ENCODE results near the gene ATP6V1F.
A peak's percentile ranks its signal among the peaks of the same experiment; 100 is the strongest.

Gene ATP6V1F

DNA sequence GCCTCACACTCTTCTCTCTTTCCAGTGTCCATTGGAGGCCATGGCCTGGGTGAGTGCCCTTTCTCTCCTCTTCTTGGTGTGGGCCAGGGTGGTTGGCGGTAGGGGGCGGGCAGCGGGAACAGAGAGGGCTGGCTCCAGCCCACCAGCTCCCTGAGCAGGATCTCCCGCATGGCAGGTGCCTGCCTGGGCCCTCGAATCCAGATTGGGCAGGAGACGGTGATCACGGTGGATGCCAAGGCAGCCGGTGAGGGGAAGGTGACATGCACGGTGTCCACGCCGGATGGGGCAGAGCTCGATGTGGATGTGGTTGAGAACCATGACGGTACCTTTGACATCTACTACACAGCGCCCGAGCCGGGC, 13.5 kb upstream of the ATP6V1F start:
- no peak for DNase-seq

GRCh38 chr7:128849804-128850490, 12.7 kb upstream of the ATP6V1F start:
- no peak for DNase-seq

GRCh38 chr7:128852537-128853254, 10.0 kb upstream of the ATP6V1F start:
- no peak for DNase-seq

- DNase-seq: no peak
Observed at GRCh38 chr7:128853799-128854198, 8.9 kb upstream of the ATP6V1F start.

DNA sequence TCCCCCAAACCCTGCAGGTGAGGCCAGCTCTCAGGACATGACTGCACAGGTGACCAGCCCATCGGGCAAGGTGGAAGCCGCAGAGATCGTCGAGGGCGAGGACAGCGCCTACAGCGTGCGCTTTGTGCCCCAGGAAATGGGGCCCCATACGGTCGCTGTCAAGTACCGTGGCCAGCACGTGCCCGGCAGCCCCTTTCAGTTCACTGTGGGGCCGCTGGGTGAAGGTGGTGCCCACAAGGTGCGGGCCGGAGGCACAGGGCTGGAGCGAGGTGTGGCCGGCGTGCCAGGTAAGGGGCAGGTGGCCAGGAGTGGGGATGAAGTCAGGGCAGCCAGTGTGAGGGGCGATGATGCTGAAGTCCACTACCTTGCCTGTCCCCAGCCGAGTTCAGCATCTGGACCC, 8.3 kb upstream of the ATP6V1F start:
- DNase-seq: no peak

DNA sequence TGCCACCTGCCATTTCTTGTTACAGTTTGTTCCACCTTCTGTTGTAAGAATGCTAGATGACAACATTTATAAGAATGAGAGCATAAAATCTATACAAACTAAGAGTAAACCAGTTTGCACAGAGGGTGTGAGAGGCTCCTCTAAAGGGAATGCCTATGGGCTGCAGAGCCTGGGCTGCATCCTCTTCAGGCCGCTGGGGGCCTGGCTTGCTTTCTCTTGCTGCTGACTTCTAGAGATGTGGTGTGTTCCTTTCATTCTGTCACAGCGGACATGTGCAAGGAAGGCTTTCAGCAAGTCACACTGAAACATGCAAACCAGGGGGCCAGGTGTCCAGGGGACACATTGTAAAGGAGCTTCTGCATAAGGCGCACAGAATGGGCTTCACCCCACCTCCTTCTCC, 7.1 kb upstream of the ATP6V1F start:
- no peak for DNase-seq

DNA sequence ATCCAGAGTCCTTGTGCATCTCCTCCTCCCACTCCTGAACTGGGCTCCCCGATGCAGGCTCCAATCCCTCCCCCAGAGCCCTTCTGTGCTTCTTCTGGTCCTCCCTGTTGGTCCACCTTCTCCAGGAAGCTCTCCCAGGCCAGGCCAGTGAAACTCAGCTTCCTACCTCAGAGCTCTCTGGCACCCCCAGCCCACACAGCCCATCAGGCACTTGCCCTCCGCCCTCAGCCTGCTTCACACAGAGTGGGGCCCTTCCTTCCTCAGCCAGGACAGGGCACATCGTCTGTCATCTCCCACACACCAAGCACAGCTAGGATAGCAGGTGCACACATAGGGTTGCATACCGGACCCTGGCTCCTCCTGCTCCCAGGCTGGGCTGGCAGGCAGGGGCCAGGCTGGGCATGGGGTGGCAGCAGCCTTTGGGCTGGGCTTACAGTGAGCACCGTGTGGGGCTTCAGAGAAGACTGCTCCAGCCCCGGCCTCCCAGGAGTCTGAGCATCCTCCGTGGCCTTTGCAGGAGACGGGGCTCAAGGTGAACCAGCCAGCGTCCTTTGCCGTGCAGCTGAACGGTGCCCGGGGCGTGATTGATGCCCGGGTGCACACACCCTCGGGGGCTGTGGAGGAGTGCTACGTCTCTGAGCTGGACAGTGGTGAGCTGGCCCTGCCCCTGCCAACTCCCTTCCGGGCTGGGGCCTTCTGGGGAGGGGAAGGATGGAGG, 6.5 kb upstream of the ATP6V1F start:
- no peak for DNase-seq

DNA sequence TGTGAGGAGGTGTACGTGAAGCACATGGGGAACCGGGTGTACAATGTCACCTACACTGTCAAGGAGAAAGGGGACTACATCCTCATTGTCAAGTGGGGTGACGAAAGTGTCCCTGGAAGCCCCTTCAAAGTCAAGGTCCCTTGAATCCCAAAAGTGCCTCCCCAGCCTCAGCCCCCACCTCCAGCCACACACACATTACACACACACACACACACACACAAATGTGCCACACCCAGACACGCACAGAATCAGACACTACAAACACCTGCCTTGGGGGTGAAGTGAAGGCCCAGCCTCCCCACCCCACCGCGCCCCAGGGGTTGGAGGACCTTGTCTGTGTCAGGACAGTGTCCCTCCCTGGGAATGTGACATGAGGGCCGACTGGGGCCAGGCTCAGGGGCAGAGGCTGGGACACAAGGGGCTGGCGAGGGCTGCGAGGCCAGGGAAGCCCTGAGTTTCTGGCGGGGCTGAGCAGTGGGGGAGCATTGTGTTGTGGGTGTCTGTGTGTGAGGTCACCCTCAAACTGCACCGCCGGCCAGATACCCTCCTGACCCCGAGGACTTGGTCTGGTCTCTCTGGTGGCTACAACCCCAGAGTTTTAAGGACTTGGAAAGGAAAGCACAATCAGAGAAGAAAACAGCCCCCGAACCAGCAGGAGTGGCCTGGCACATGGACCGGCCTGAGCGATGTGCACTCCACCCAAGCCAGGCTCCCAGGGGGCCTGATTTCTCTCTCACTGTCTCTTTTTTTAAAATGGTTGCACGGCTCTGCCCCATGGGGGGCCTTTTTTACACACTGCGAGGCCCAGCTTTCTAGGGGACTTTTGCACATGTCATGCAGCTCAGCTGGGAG, 4.0 kb upstream of the ATP6V1F start:
- no peak for DNase-seq

DNA sequence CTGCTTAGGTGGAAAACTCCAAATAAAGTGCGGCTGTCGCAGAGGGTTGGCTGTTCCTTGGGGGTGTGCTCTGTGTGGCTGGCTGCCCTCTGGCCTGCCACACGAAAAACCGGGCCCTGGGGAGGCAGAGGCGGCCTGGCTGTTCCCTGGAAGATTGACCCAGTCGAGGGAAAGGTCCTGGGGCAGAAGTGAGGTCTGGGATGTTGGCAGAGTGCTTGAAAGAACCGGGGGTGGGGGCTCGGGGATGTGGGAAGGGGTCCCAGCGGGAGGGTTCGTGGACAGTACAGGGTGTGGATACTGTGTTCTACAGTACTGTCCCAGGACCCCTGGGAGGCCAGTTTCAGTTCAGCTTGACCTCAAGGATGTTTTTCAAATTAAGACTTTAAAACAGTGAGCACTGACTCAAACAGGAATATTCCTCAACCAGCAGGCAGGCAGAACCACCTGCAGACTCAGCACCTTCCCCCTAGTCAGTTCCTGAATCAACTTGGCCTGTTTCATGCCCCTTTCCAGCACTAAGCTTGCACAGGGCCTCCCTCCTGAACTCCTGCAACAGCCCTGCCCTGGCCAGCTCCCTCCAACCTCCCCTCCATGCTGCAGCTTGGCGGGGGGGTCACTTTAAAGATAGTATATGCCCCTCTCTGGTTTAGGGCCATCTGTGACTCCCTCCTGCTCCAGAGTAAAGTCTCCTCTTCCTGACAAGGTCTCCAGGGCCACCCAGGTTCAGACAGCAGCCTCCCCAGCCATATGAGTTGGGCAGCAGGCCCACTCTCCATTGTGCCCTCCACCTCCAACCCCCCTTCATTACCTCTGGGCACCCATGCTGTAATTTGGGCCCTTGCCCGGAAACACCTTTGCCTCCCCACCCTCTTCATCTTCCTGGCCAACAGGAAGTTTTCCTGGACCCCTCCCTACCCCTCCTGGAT, 3.2 kb upstream of the ATP6V1F start:
- DNase-seq: no peak

- DNase-seq: no peak
Observed at GRCh38 chr7:128860158-128861073, 2.2 kb upstream of the ATP6V1F start.

DNA sequence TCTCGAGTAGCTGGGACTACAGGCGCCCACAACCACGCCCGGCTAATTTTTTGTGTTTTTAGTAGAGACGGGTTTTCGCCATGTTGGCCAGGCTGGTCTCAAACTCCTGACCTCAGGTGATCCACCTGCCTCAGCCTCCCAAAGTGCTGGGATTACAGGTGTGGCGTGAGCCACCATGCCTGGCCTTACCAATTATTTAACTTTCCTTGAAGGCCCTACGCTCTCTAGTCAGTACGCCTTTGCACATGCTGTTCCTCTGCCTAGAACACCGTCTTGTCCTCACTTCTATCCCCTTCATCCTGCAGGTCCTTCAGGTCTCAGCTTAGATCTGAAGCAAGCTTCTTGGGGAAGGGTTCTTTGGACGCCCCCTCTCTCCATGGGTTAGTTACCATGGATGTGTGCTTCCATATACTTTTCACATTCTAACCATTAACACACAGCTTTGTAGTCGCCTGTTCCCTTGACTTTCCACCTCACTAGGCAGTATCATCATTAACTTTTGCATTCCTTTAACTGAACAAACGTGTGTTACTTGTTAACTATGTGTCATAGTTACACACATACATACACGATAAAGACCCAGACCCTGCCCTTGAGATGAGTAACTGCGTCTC, 592 bp upstream of the ATP6V1F start:
- DNase-seq: no peak

DNA sequence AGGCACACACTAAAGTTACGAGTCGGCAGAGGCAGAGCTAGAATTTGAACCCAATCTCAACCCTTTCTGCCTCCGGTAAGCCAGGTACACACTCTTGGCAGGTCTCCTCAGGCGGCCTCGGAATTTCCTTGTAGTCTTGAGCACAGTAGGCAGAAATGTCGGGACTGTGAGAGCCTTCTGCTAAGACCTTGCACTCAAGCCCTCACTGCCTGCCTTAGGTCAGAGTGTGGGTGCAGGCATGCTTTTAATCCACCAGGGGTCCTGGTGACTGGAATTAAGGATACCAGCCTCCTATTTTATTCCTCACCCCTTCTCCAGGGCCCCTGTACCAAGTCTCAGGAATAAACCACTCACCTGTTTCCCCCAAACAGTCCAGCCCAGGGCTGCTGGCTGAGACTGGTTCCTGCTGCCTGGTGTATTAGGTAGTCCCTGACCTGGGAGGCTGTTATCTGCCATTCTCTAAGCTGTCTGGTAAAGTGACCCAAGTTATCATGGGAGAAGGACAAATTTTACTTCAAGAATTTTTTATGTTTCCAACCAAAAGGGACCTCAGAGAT, 855 bp downstream of the ATP6V1F start:
- peak; percentile 53 for DNase-seq

DNA sequence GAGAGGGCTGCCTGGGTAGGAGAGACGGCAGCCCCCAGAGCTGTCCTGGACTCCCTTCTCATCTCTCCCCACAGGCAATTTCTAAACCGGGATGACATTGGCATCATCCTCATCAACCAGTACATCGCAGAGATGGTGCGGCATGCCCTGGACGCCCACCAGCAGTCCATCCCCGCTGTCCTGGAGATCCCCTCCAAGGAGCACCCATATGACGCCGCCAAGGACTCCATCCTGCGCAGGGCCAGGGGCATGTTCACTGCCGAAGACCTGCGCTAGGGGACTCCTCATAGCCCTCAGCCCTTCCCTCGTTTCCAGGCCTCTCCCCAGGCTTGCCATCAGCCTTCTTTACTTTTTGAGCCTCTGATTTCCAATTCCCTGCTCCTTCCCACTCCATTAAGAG, 2.6 kb downstream of the ATP6V1F start:
- no peak for DNase-seq

GRCh38 chr7:128865996-128866877, 3.6 kb downstream of the ATP6V1F start:
- no peak for DNase-seq

GRCh38 chr7:128867241-128867640, 4.6 kb downstream of the ATP6V1F start:
- no peak for DNase-seq

- DNase-seq: peak; percentile 54
Observed at GRCh38 chr7:128867842-128868623, 5.4 kb downstream of the ATP6V1F start.

DNA sequence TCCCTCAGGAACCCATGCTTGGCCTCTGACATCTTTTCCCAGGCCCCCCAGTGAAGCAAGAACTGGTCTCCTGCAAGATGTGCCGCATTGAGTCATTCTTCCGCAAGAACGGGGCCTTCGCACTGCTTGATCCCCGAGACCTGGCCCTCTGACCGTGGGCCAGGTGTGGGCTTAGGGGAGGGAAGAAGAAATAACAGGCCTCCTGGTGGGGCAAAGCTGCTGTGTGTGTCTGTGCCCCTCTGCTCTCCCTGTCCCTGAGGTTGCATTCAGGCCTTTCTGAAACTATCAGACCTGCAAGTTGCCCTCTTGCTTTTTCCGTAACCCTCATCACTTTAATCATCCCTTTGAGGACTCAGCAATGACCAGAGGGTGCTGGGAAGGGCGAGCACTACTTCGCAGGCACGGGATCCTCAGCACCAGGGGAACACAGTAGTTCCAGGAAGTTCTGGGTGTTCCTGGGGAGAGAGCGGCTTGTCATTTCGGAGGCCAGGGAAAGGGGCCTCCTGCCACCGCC, 6.0 kb downstream of the ATP6V1F start:
- DNase-seq: no peak

Data from NCI-H1092 treated with DMSO at 0.1 percent for 48 hours (cell line).